ENCODE data around the gene NKX2-4. TPM values are rescaled to one million over a fixed set of nuclear protein-coding genes. Genes with fewer than 3 reads are reported as not detected.

The NKX2-4 gene
- total RNA-seq, 1 donor from 2014 or later: not detected

DNA sequence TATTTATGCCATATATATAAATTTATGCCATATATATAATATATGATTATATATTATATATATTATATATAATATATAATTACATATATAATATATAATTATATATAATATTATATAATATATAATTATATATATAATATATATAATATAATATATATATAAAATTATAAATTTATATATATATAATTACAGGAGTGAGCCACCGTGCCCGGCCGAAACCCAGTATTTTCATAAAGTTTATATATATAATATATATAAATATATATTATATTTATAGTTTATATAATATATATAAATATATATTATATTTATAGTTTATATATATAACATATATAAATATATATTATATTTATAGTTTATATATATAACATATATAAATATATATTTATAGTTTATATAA lies 31.6 kb downstream of the NKX2-4 start:
- Mint-ChIP-seq H3K27ac (ENCODE audit: unreplicated experiment) (no peak overlapping the region), H3K9me3 (ENCODE audit: unreplicated experiment) (no peaks in the 10 kb centered on the region), H3K4me3 (ENCODE audit: unreplicated experiment) (no peak overlapping the region), H3K27me3 (ENCODE audit: low read depth, unreplicated experiment) (no peaks in the 10 kb centered on the region), H3K4me1 (ENCODE audit: low read depth, unreplicated experiment) (peaks cover 11% of the 10 kb centered on the region), H3K36me3 (ENCODE audit: low read depth, unreplicated experiment) (peaks cover 13% of the 10 kb centered on the region)
- no peak overlapping the region for H3K27ac ChIP-seq (ENCODE audit: low read depth, low read length)
- TF ChIP-seq CTCF (IDR thresholded peaks at IDR 0.05; ENCODE audit: insufficient read depth, low read depth, low read length): no peak
- TF ChIP-seq EZH2 (IDR thresholded peaks at IDR 0.05; ENCODE audit: insufficient read depth, low read length): no peak
- no peak overlapping the region for H2AFZ ChIP-seq (ENCODE audit: low read depth, low read length)
- no peak overlapping the region for H3K4me2 ChIP-seq (ENCODE audit: low read length)
- no peaks in the 10 kb centered on the region for H3K9me3 ChIP-seq (ENCODE audit: insufficient read depth, low read depth, low read length)
- H3K9ac ChIP-seq (ENCODE audit: low read length): no peak overlapping the region
- H3K27me3 ChIP-seq (ENCODE audit: insufficient read depth, low read length): no peaks in the 10 kb centered on the region
- no peak for DNase-seq (ENCODE audit: low read depth)
- FAIRE-seq: no peak
- H3K4me1 ChIP-seq (ENCODE audit: insufficient read depth, low read length): no peaks in the 10 kb centered on the region
- no peak overlapping the region for H3K4me3 ChIP-seq (ENCODE audit: insufficient read depth, low read depth, low read length)
- peaks cover 1% of the 10 kb centered on the region for H4K20me1 ChIP-seq (ENCODE audit: insufficient read depth, low read length)
- H3K36me3 ChIP-seq (ENCODE audit: insufficient read depth, low read length): peaks cover 30% of the 10 kb centered on the region
- H3K79me2 ChIP-seq (ENCODE audit: insufficient read depth, low read length): peaks cover 11% of the 10 kb centered on the region

GRCh38 chr20:21364413-21364812 lies 32.9 kb downstream of the NKX2-4 start:
- H3K4me3 ChIP-seq (ENCODE audit: insufficient read depth, low read depth, low read length): no peak overlapping the region
- no peak overlapping the region for H2AFZ ChIP-seq (ENCODE audit: low read depth, low read length)
- peaks cover 6% of the 10 kb centered on the region for H4K20me1 ChIP-seq (ENCODE audit: insufficient read depth, low read length)
- Mint-ChIP-seq H3K27me3 (ENCODE audit: low read depth, unreplicated experiment) (no peaks in the 10 kb centered on the region), H3K4me3 (ENCODE audit: unreplicated experiment) (no peak overlapping the region), H3K4me1 (ENCODE audit: low read depth, unreplicated experiment) (peaks cover 16% of the 10 kb centered on the region), H3K36me3 (ENCODE audit: low read depth, unreplicated experiment) (peaks cover 13% of the 10 kb centered on the region), H3K27ac (ENCODE audit: unreplicated experiment) (no peak overlapping the region), H3K9me3 (ENCODE audit: unreplicated experiment) (no peaks in the 10 kb centered on the region)
- H3K79me2 ChIP-seq (ENCODE audit: insufficient read depth, low read length): peaks cover 8% of the 10 kb centered on the region
- TF ChIP-seq CTCF (IDR thresholded peaks at IDR 0.05; ENCODE audit: insufficient read depth, low read depth, low read length) (no peak), EZH2 (IDR thresholded peaks at IDR 0.05; ENCODE audit: insufficient read depth, low read length) (no peak)
- no peak for FAIRE-seq
- no peaks in the 10 kb centered on the region for H3K9me3 ChIP-seq (ENCODE audit: insufficient read depth, low read depth, low read length)
- no peaks in the 10 kb centered on the region for H3K27me3 ChIP-seq (ENCODE audit: insufficient read depth, low read length)
- no peak overlapping the region for H3K4me2 ChIP-seq (ENCODE audit: low read length)
- no peak overlapping the region for H3K9ac ChIP-seq (ENCODE audit: low read length)
- H3K4me1 ChIP-seq (ENCODE audit: insufficient read depth, low read length): no peaks in the 10 kb centered on the region
- H3K36me3 ChIP-seq (ENCODE audit: insufficient read depth, low read length): peaks cover 30% of the 10 kb centered on the region
- no peak for DNase-seq (ENCODE audit: low read depth)
- H3K27ac ChIP-seq (ENCODE audit: low read depth, low read length): no peak overlapping the region

GRCh38 chr20:21361266-21361665 lies 36.1 kb downstream of the NKX2-4 start:
- peaks cover 21% of the 10 kb centered on the region for H3K36me3 ChIP-seq (ENCODE audit: insufficient read depth, low read length)
- Mint-ChIP-seq H3K27me3 (ENCODE audit: low read depth, unreplicated experiment) (no peaks in the 10 kb centered on the region), H3K4me3 (ENCODE audit: unreplicated experiment) (no peak overlapping the region), H3K4me1 (ENCODE audit: low read depth, unreplicated experiment) (peaks cover 22% of the 10 kb centered on the region), H3K27ac (ENCODE audit: unreplicated experiment) (peak overlapping the region; percentile 22), H3K36me3 (ENCODE audit: low read depth, unreplicated experiment) (peaks cover 10% of the 10 kb centered on the region), H3K9me3 (ENCODE audit: unreplicated experiment) (no peaks in the 10 kb centered on the region)
- H4K20me1 ChIP-seq (ENCODE audit: insufficient read depth, low read length): peaks cover 6% of the 10 kb centered on the region
- DNase-seq (ENCODE audit: low read depth) (peak; percentile 34), FAIRE-seq (no peak)
- no peaks in the 10 kb centered on the region for H3K9me3 ChIP-seq (ENCODE audit: insufficient read depth, low read depth, low read length)
- no peak overlapping the region for H3K4me2 ChIP-seq (ENCODE audit: low read length)
- H3K79me2 ChIP-seq (ENCODE audit: insufficient read depth, low read length): peaks cover 3% of the 10 kb centered on the region
- TF ChIP-seq EZH2 (IDR thresholded peaks at IDR 0.05; ENCODE audit: insufficient read depth, low read length) (no peak), CTCF (IDR thresholded peaks at IDR 0.05; ENCODE audit: insufficient read depth, low read depth, low read length) (no peak)
- H3K4me1 ChIP-seq (ENCODE audit: insufficient read depth, low read length): no peaks in the 10 kb centered on the region
- H2AFZ ChIP-seq (ENCODE audit: low read depth, low read length): no peak overlapping the region
- H3K9ac ChIP-seq (ENCODE audit: low read length): no peak overlapping the region
- no peaks in the 10 kb centered on the region for H3K27me3 ChIP-seq (ENCODE audit: insufficient read depth, low read length)
- no peak overlapping the region for H3K27ac ChIP-seq (ENCODE audit: low read depth, low read length)
- no peak overlapping the region for H3K4me3 ChIP-seq (ENCODE audit: insufficient read depth, low read depth, low read length)

Data from astrocyte (in vitro differentiated cells and primary cell).